ENCODE data around the gene KIF18A.
"Not testable (repeated sequence)": the region's sequence is repeated elsewhere in the genome, so short reads cannot be mapped to it uniquely, and the experiment has no call there.

Gene KIF18A

DNA sequence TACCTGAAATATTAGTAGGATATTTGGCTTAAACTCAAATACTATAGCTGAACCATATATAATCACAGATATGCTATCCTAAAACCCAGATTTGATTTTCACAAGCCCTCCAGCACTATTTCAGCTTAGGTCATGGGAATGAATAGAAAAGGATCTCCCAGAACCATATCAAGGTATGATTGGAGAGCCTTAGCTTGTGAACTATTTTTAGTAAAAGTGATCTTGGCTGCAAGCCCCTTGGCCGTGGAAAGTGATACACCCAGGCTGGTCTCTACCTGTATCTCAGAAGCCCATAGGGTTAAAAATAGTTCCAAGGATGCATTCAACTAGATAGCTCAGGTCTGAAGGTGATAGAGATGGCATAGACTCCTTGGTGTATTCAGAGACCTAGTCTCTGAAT is 9.7 kb downstream of the KIF18A start:
- H3K9me3 ChIP-seq: no peaks in the 10 kb centered on the region

DNA sequence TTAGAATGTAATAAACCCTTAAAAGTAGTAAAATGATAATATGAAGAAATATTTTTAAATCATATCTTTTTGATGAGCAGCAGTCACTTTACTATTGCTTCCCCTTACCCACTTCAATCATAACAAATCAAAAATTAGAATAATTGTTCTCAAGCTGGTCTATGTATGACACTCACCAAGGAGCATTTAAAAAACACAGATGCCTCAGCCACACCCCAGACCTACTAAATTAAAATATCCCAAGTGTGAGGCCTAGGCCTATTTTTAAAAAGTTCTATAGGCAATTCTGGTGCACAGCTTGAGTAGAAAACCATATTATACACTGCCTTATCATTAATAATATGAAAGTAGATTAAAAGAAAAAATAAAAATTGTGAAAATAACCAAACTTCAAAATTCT is 15.2 kb downstream of the KIF18A start:
- Histone ChIP-seq H3K4me3 (ENCODE audit: low read depth in 1 of 2, low read length in 1 of 2) (no peak overlapping the region), H3K27me3 (no peaks in the 10 kb centered on the region), H3K4me1 (ENCODE audit: control insufficient read depth in 1 of 2, insufficient read depth in 1 of 2, low read depth in 1 of 2, low read length in 1 of 2) (no peaks in the 10 kb centered on the region), H3K9me3 (no peaks in the 10 kb centered on the region), H3K27ac (no peak overlapping the region), H3K36me3 (peaks cover 19% of the 10 kb centered on the region)
- no peak for TF ChIP-seq CTCF (IDR thresholded peaks at IDR 0.05)

More for the DNA sequence above, 9.7 kb downstream of the KIF18A start:
- H3K27ac ChIP-seq: no peak overlapping the region
- H3K27me3 ChIP-seq: no peaks in the 10 kb centered on the region
- no peak overlapping the region for H3K4me3 ChIP-seq (ENCODE audit: low read depth in 1 of 2, low read length in 1 of 2)
- peaks cover 4% of the 10 kb centered on the region for H3K36me3 ChIP-seq
- no peak for TF ChIP-seq CTCF (IDR thresholded peaks at IDR 0.05)
- no peaks in the 10 kb centered on the region for H3K4me1 ChIP-seq (ENCODE audit: control insufficient read depth in 1 of 2, insufficient read depth in 1 of 2, low read depth in 1 of 2, low read length in 1 of 2)

GRCh38 chr11:28090052-28090749 is 17.8 kb downstream of the KIF18A start:
- Histone ChIP-seq H3K4me1 (ENCODE audit: control insufficient read depth in 1 of 2, insufficient read depth in 1 of 2, low read depth in 1 of 2, low read length in 1 of 2) (no peaks in the 10 kb centered on the region), H3K9me3 (no peaks in the 10 kb centered on the region), H3K27me3 (no peaks in the 10 kb centered on the region), H3K27ac (no peak overlapping the region), H3K4me3 (ENCODE audit: low read depth in 1 of 2, low read length in 1 of 2) (no peak overlapping the region), H3K36me3 (peaks cover 20% of the 10 kb centered on the region)
- TF ChIP-seq CTCF (IDR thresholded peaks at IDR 0.05): no peak

DNA sequence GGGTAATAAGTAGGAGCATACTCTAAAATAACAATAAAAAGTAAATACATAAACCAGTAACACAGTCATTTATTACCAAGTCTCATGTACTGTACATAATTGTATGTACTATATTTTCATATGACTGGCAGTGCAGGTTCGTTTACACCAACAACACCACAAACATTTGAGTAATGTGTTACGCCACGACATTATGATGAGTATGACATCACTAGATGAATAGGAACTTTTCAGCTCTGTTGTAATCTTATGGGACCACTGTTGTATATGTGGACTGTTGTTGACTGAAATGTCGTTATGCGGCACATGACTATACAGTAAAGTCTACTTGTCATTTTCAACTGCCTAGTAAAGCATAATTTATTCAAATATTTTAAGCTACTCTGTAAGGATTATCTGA is 18.6 kb downstream of the KIF18A start:
- Histone ChIP-seq H3K36me3 (peaks cover 20% of the 10 kb centered on the region), H3K27me3 (no peaks in the 10 kb centered on the region), H3K9me3 (no peaks in the 10 kb centered on the region), H3K27ac (no peak overlapping the region), H3K4me3 (ENCODE audit: low read depth in 1 of 2, low read length in 1 of 2) (no peak overlapping the region), H3K4me1 (ENCODE audit: control insufficient read depth in 1 of 2, insufficient read depth in 1 of 2, low read depth in 1 of 2, low read length in 1 of 2) (no peaks in the 10 kb centered on the region)
- no peak for TF ChIP-seq CTCF (IDR thresholded peaks at IDR 0.05)

GRCh38 chr11:28087693-28088092 is 20.3 kb downstream of the KIF18A start:
- H3K9me3 ChIP-seq; H3K4me3 ChIP-seq (ENCODE audit: low read depth in 1 of 2, low read length in 1 of 2); H3K27ac ChIP-seq; H3K4me1 ChIP-seq (ENCODE audit: control insufficient read depth in 1 of 2, insufficient read depth in 1 of 2, low read depth in 1 of 2, low read length in 1 of 2); H3K27me3 ChIP-seq: not testable (repeated sequence)
- H3K36me3 ChIP-seq: peaks cover 20% of the 10 kb centered on the region

- H3K9me3 ChIP-seq; H3K4me3 ChIP-seq (ENCODE audit: low read depth in 1 of 2, low read length in 1 of 2); H3K4me1 ChIP-seq (ENCODE audit: control insufficient read depth in 1 of 2, insufficient read depth in 1 of 2, low read depth in 1 of 2, low read length in 1 of 2); H3K27ac ChIP-seq; H3K27me3 ChIP-seq: not testable (repeated sequence)
- peaks cover 23% of the 10 kb centered on the region for H3K36me3 ChIP-seq
Measured at GRCh38 chr11:28087192-28087591, 20.8 kb downstream of the KIF18A start.
